ENCODE data around the gene SEMA3D. TPM values are rescaled to one million over a fixed set of nuclear protein-coding genes. Genes with fewer than 3 reads are reported as not detected.

The SEMA3D gene
- total and polyA plus RNA-seq, 2 donors (not counting 1 experiment from before 2014, with no cell fraction given), result 0.46 to 0.59 TPM

- POLR2A ChIA-PET, result no interaction called here
- H3K27me3 Mint-ChIP-seq, result no peaks in the 10 kb centered on the region
- WGBS (ENCODE audit: insufficient coverage), result no CpG with 5 or more reads among the region's 1 CpG
Observed at GRCh38 chr7:85159003-85159402, 27.9 kb downstream of the SEMA3D start.

GRCh38 chr7:85156661-85157208 lies 30.1 kb downstream of the SEMA3D start:
- Histone ChIP-seq H3K27me3 (replicated peaks in 1 of 4; ENCODE audit: control extremely low read depth in 1 of 4, control insufficient read depth in 3 of 4, insufficient read depth in 4 of 4, low read length in 3 of 4) (no peaks in the 10 kb centered on the region), H3K4me3 (ENCODE audit: control extremely low read depth in 1 of 5, extremely low read depth in 1 of 5, insufficient read depth in 1 of 5, low read depth in 2 of 5, low read length in 4 of 5) (no peak overlapping the region), H3K36me3 (replicated peaks in 1 of 2; ENCODE audit: control extremely low read depth in 1 of 2, control insufficient read depth in 1 of 2, extremely low read depth in 1 of 2, insufficient read depth in 2 of 2, low read length in 1 of 2) (no peaks in the 10 kb centered on the region), H3K4me1 (ENCODE audit: control insufficient read depth in 2 of 2, insufficient read depth in 2 of 2, low read length in 2 of 2) (peaks cover 0 to 3% of the 10 kb centered on the region in 2 donors), H3K4me2 (replicated peaks; ENCODE audit: low read depth, low read length, poor library complexity, severe bottlenecking) (no peak overlapping the region), H3K27ac (ENCODE audit: low read length in 2 of 2) (no peak overlapping the region), H3K9me3 (ENCODE audit: control extremely low read depth in 1 of 3, control insufficient read depth in 2 of 3, insufficient read depth in 1 of 3, low read length in 2 of 3) (no peaks in the 10 kb centered on the region), H3K79me2 (ENCODE audit: control insufficient read depth, insufficient read depth, low read length) (no peaks in the 10 kb centered on the region), H4K20me1 (ENCODE audit: control insufficient read depth, insufficient read depth, low read length, poor library complexity, severe bottlenecking) (no peaks in the 10 kb centered on the region), H3K9ac (ENCODE audit: low read length) (no peak overlapping the region), H2AFZ (ENCODE audit: insufficient read depth, low read depth, low read length, poor library complexity, severe bottlenecking) (no peak overlapping the region)
- ChIA-PET CTCF (no interaction called here), POLR2A (no interaction called here)
- intact Hi-C loops (cut with micrococcal nuclease), result no loop called here
- Mint-ChIP-seq H3K9me3 (ENCODE audit: insufficient read depth) (no peaks in the 10 kb centered on the region), H3K4me1 (peaks cover 6% of the 10 kb centered on the region), H3K4me3 (no peak overlapping the region), H3K27ac (no peak overlapping the region), H3K27me3 (no peaks in the 10 kb centered on the region)
- ATAC-seq (ENCODE audit: low read depth), result no peak
- TF ChIP-seq EZH2 (IDR thresholded peaks at IDR 0.05; ENCODE audit: borderline replicate concordance, insufficient read depth, low read depth, low read length, poor library complexity, severe bottlenecking) (no peak), CTCF (IDR thresholded peaks at IDR 0.05) (no peak)
- WGBS (ENCODE audit: insufficient coverage), result no CpG with 5 or more reads among the region's 1 CpG
- no peak for DNase-seq

More at GRCh38 chr7:85159003-85159402, 27.9 kb downstream of the SEMA3D start:
- H4K20me1 ChIP-seq (ENCODE audit: control insufficient read depth, insufficient read depth, low read length, poor library complexity, severe bottlenecking), result no peaks in the 10 kb centered on the region
- H3K9ac ChIP-seq (ENCODE audit: low read length), result no peak overlapping the region
- H3K4me2 ChIP-seq (replicated peaks; ENCODE audit: low read depth, low read length, poor library complexity, severe bottlenecking), result no peak overlapping the region
- no peaks in the 10 kb centered on the region for H3K79me2 ChIP-seq (ENCODE audit: control insufficient read depth, insufficient read depth, low read length)
- H3K9me3 Mint-ChIP-seq (ENCODE audit: insufficient read depth), result no peaks in the 10 kb centered on the region
- peaks cover 0 to 3% of the 10 kb centered on the region in 2 donors for H3K4me1 ChIP-seq (ENCODE audit: control insufficient read depth in 2 of 2, insufficient read depth in 2 of 2, low read length in 2 of 2)
- no peak overlapping the region for H3K27ac ChIP-seq (ENCODE audit: low read length in 2 of 2)
- H3K36me3 ChIP-seq (replicated peaks in 1 of 2; ENCODE audit: control extremely low read depth in 1 of 2, control insufficient read depth in 1 of 2, extremely low read depth in 1 of 2, insufficient read depth in 2 of 2, low read length in 1 of 2), result no peaks in the 10 kb centered on the region
- no peaks in the 10 kb centered on the region for H3K9me3 ChIP-seq (ENCODE audit: control extremely low read depth in 1 of 3, control insufficient read depth in 2 of 3, insufficient read depth in 1 of 3, low read length in 2 of 3)
- no peaks in the 10 kb centered on the region for H3K27me3 ChIP-seq (replicated peaks in 1 of 4; ENCODE audit: control extremely low read depth in 1 of 4, control insufficient read depth in 3 of 4, insufficient read depth in 4 of 4, low read length in 3 of 4)
- no peak for DNase-seq
- TF ChIP-seq EZH2 (IDR thresholded peaks at IDR 0.05; ENCODE audit: borderline replicate concordance, insufficient read depth, low read depth, low read length, poor library complexity, severe bottlenecking) (no peak), CTCF (IDR thresholded peaks at IDR 0.05) (no peak)
- H2AFZ ChIP-seq (ENCODE audit: insufficient read depth, low read depth, low read length, poor library complexity, severe bottlenecking), result no peak overlapping the region
- H3K4me3 ChIP-seq (ENCODE audit: control extremely low read depth in 1 of 5, extremely low read depth in 1 of 5, insufficient read depth in 1 of 5, low read depth in 2 of 5, low read length in 4 of 5), result no peak overlapping the region
- intact Hi-C loops (cut with micrococcal nuclease), result no loop called here
- CTCF ChIA-PET, result interaction anchor here (1.2 kb wide), 1 partner anchor 28 kb away, joined by 3 read pairs; the partner anchor contains the start of gene SEMA3D
- no peak for ATAC-seq (ENCODE audit: low read depth)
- no peak overlapping the region for H3K27ac Mint-ChIP-seq
- no peak overlapping the region for H3K4me3 Mint-ChIP-seq
- peaks cover 6% of the 10 kb centered on the region for H3K4me1 Mint-ChIP-seq

Measured in B cell (primary cell).